ENCODE results near the gene ELK1.

DNA sequence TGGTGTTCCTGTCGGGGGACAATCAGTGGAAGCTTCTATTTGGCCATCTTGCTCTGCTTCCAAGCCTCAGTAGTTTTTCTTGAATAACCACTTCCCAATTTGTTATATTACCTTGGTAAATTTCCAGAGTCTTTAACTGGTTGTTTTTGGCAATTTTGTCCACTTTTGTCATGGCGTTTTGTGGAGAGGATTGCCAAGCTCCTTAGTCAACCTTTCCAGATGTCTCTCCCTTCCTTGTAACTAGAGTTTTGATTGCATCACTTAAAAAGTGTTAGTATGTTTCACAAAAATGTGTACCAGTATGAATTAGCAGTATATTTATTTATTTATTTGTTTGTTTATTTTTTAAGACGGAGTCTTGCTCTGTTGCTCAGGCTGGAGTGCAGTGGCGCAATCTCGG lies 24.4 kb upstream of the ELK1 start:
- TF ChIP-seq POLR2AphosphoS5 (IDR thresholded peaks at IDR 0.05; ENCODE audit: borderline replicate concordance, low read depth, low read length) (no peak), EZH2 (IDR thresholded peaks at IDR 0.05) (no peak), FOXP2 (optimal IDR thresholded peaks at IDR 0.05; ENCODE audit: control extremely low read depth, extremely low read length, insufficient read depth) (no peak)

Data from SK-N-MC (cell line).